HG03521 (cell line): ENCODE results near the gene RHBDL2.
"Not testable (repeated sequence)": the region's sequence is repeated elsewhere in the genome, so short reads cannot be mapped to it uniquely, and the experiment has no call there.

ENCODE experiments used
- ATAC-seq: cut with Tn5 transposase; IDR thresholded peaks from one replicate; pipeline ENCODE4 v1.9.1; 2021; ENCODE audit warnings: mild to moderate bottlenecking, moderate library complexity; ENCODE audit not compliant: unreplicated experiment

Gene RHBDL2

GRCh38 chr1:38938722-38939260 is 2.8 kb downstream of the RHBDL2 start:
- ATAC-seq, result no peak

- ATAC-seq, result no peak
These were observed 9.1 kb downstream of the RHBDL2 start for GRCh38 chr1:38932571-38932970.

- ATAC-seq, result no peak
These were observed 12.2 kb downstream of the RHBDL2 start for GRCh38 chr1:38929476-38929875.

GRCh38 chr1:38929054-38929453 is 12.6 kb downstream of the RHBDL2 start:
- no peak for ATAC-seq

- ATAC-seq, result no peak
These were observed 15.5 kb downstream of the RHBDL2 start for GRCh38 chr1:38926091-38926490.

GRCh38 chr1:38925391-38925790 is 16.2 kb downstream of the RHBDL2 start:
- no peak for ATAC-seq

- ATAC-seq, result no peak
These were observed 18.0 kb downstream of the RHBDL2 start for GRCh38 chr1:38923607-38924006.

- ATAC-seq, result no peak
These were observed 22.5 kb downstream of the RHBDL2 start for GRCh38 chr1:38919130-38919529.

GRCh38 chr1:38918568-38918967 is 23.1 kb downstream of the RHBDL2 start:
- ATAC-seq, result no peak

GRCh38 chr1:38917772-38918171 is 23.9 kb downstream of the RHBDL2 start:
- no peak for ATAC-seq

- ATAC-seq, result no peak
These were observed 24.3 kb downstream of the RHBDL2 start for GRCh38 chr1:38917337-38917736.

GRCh38 chr1:38915352-38915948 is 26.2 kb downstream of the RHBDL2 start:
- ATAC-seq, result no peak

GRCh38 chr1:38914908-38915307 is 26.7 kb downstream of the RHBDL2 start:
- not testable (repeated sequence) for ATAC-seq

- no peak for ATAC-seq
These were observed 32.8 kb downstream of the RHBDL2 start for GRCh38 chr1:38908821-38909220.

GRCh38 chr1:38905985-38906384 is 35.6 kb downstream of the RHBDL2 start:
- ATAC-seq, result no peak

GRCh38 chr1:38899560-38899959 is 42.1 kb downstream of the RHBDL2 start:
- ATAC-seq, result no peak

- no peak for ATAC-seq
These were observed 42.9 kb downstream of the RHBDL2 start for GRCh38 chr1:38898653-38899230.

GRCh38 chr1:38896169-38896568 is 45.5 kb downstream of the RHBDL2 start:
- ATAC-seq, result no peak

- no peak for ATAC-seq
These were observed 48.7 kb downstream of the RHBDL2 start for GRCh38 chr1:38892976-38893375.

GRCh38 chr1:38891753-38892152 is 49.9 kb downstream of the RHBDL2 start:
- ATAC-seq, result no peak

GRCh38 chr1:38889589-38889988 is 52.0 kb downstream of the RHBDL2 start:
- ATAC-seq, result no peak

- ATAC-seq, result no peak
These were observed 53.0 kb downstream of the RHBDL2 start for GRCh38 chr1:38888423-38889333.
